GM12865 (cell line): ENCODE data around the gene KCNT1.

Source experiments
- DNase-seq: peaks from one replicate; pipeline ENCODE4 v3.0.0; 2010; ENCODE audit warnings: low read depth
- H3K4me3 ChIP-seq: 2 replicates; pipeline ENCODE4 v1.5.1; 2011; ENCODE audit warnings: mild to moderate bottlenecking, low read depth, low read length, control low read depth
- TF ChIP-seq, protein P1 (sequence below): IDR thresholded peaks from 2 replicates; pipeline ENCODE4 v1.5.1; 2011; ENCODE audit warnings: low read length, control low read depth, low read depth, inconsistent platforms; ENCODE audit not compliant: insufficient read depth; ENCODE audit errors: missing control alignments

The KCNT1 gene

DNA sequence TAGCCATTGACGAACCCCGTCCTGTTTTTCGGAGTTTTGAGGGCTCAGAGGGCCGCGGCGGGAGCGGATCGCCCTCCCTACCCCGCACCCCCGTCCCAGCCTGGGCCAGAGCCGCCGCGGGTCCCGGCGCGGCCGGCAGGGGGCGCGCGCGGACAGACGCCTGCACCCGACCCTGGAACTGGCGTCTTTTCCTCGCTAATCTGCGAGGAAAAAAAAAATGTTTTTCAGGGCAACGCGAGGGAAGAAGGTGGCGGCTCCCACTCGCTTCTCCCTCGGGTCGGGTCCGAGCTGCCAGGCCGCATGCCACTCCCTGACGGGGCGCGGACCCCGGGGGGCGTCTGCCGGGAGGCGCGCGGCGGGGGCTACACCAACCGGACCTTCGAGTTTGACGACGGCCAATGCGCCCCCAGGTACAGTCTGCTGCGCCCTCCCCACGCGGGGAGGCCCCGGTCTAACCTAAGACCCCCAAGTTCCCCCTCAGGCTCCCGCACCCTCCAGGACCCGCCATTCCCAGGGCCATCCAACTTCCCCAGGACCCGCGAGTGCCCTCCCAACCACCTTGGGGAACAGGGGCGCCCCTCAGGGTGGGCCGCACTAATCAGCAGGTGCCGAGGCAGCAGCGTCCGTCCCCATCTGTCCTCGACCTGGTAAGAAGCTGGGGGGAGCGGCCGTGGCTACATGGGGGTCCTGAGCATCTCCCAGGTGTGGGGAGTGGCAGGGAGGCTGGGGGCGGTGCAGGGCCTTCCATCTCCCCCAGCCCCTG is at the start of gene KCNT1:
Gene KCNT1 (plus strand): TSS at position 227 of the 763 bp plus-strand sequence. CDS start 74 bp downstream, at position 301.
- no peak within 1 kb of the TSS for H3K4me3 ChIP-seq
- TF ChIP-seq, protein P1, sequence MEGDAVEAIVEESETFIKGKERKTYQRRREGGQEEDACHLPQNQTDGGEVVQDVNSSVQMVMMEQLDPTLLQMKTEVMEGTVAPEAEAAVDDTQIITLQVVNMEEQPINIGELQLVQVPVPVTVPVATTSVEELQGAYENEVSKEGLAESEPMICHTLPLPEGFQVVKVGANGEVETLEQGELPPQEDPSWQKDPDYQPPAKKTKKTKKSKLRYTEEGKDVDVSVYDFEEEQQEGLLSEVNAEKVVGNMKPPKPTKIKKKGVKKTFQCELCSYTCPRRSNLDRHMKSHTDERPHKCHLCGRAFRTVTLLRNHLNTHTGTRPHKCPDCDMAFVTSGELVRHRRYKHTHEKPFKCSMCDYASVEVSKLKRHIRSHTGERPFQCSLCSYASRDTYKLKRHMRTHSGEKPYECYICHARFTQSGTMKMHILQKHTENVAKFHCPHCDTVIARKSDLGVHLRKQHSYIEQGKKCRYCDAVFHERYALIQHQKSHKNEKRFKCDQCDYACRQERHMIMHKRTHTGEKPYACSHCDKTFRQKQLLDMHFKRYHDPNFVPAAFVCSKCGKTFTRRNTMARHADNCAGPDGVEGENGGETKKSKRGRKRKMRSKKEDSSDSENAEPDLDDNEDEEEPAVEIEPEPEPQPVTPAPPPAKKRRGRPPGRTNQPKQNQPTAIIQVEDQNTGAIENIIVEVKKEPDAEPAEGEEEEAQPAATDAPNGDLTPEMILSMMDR, result peak; percentile 74
- peak; percentile 15 for DNase-seq

DNA sequence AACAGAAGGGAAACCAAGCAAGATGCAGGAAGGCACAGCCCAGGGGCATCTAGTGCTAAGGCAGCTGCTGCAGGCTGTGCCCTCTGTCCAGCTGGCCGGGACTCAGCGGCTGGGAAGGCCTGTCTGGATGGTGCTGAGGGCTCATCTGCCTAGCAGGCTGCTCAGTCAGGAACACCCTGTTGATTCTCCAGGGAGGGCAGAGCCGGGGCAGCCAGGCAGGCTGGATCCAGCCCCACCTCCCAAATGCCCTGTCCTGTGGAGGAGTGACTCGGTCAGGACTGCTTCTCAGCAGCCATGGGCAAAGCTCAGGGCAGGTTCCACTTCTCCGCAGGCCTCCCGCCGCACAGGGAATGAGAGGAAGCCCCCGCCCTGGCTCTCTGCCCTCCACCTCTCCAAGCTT is 46.7 kb upstream of the KCNT1 start:
- no peak for DNase-seq
- TF ChIP-seq, protein P1, result no peak
- no peak overlapping the region for H3K4me3 ChIP-seq

DNA sequence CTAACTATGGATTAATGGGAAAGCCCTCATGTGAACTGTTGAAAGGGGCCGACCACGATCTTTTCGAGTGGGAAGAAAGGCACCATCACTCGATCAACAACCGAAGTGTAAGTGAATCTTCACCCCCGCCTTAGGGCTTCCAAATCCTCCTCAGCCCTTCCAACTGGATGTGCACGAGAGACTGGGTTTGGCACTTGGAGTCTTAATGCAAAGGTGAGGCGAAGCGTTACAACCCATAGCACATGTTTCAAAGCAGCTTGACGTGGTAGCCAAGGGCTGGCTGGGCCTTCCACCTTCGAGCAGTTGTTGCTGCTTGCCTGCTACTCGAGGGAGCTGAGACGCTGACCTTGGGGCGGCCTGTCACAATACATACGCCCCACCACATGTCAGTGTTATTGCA is 44.6 kb upstream of the KCNT1 start:
- TF ChIP-seq, protein P1, result no peak
- H3K4me3 ChIP-seq, result no peak overlapping the region
- no peak for DNase-seq

DNA sequence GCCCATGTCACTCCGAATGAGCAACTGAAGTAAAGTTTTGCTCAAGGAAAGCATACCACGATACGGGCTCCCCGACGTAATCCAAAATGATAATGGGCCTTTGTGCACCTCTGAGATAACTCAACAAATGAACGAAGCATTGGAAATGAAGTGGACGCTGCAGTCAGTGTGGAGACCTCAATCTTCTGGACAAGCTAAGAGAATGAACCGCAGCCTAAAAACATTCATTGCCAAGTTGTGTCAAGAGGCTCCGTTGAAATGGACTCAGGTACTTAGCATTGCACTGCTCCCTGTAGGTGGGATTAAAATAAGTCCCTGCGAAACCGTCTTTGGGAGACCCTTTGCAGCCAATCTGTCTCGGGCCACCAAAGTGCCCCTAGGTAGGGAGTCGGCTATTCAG is 42.7 kb upstream of the KCNT1 start:
- DNase-seq, result no peak
- no peak overlapping the region for H3K4me3 ChIP-seq
- TF ChIP-seq, protein P1, result no peak

DNA sequence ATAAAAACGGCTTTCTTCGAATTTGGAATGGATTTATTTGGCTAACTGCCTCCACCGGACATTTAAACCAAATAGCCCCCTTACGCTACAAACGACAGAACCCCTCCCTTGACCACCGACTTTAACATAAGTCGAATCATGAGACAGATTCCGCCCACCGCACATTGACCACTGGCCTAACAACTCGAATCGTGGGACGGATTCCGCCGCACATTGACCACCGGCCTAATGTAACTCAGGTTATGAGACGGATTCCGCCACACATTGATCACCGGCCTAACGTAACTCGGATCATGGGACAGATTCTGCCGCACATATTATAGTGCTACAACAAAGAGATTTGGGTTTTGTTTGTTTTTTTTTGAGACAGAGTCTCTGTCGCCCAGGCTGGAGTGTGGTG is 41.6 kb upstream of the KCNT1 start:
- no peak for DNase-seq
- TF ChIP-seq, protein P1, result no peak
- H3K4me3 ChIP-seq, result no peak overlapping the region

DNA sequence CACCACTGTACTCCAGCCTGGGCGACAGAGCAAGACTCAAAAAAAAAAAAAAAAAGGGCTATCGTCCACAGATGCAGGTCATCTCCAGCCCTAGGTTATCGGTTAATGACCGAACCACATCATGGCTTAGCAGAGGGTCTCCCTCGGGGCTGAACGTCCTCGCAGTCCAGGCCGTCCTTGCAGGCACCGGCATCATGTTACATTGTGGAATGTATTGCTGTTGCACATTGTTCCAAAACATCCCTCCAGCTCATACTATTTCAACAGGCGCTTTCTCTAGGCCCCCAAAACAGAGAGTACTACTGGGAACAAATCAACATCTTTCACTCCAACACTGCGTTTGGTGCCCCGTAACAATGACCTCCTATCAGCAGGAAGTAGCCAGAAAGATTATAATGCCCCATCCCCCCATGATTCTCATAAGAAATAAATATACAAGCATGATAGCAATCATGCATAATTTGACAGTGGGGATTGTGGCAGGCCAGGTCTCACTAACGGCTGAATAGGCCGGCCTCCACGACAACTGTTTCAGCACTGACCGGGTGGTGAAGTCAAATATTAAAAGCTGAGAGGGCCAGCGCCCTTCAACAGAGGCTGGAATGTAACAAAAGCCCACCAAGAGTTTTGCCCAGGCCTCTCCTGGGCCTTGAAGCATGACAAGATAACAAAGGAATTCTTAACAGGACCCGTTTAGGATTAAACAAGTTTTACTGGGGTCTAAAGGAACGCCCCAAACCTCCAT is 40.0 kb upstream of the KCNT1 start:
- no peak overlapping the region for H3K4me3 ChIP-seq
- TF ChIP-seq, protein P1, result no peak
- DNase-seq, result no peak
